Endometrial microvascular endothelial cells (primary cell): ENCODE data around the gene TMEM248. TPM values are rescaled to one million over a fixed set of nuclear protein-coding genes. Genes with fewer than 3 reads are reported as not detected.
"Not testable (repeated sequence)": the region's sequence is repeated elsewhere in the genome, so short reads cannot be mapped to it uniquely, and the experiment has no call there.

Source experiments
- in situ Hi-C: cut with HindIII; loops from 2 replicates; pipeline ENCODE4 v1.10.0; 2017; ENCODE audit warnings: low sequenced_read_pairs, low pct_unique_long_range_greater_than_20kb; ENCODE audit errors: inconsistent ontology term
- total RNA-seq: library from RNA; depleted of rRNA; stranded (reverse); fragments of >200 nt; gene quantifications from one replicate; pipeline ENCODE4 v1.2.3, GENCODE V29; 2015; ENCODE audit errors: inconsistent ontology term

TMEM248 gene
- total RNA-seq, 1 donor from 2014 or later, result 102 TPM

GRCh38 chr7:66905278-66905677, 15.7 kb upstream of the TMEM248 start:
- in situ Hi-C loops, result no loop called here

- in situ Hi-C loops, result no loop called here
Measured at GRCh38 chr7:66905689-66906088, 15.3 kb upstream of the TMEM248 start.

GRCh38 chr7:66907731-66908130, 13.3 kb upstream of the TMEM248 start:
- in situ Hi-C loops, result no loop called here

- in situ Hi-C loops, result not testable (repeated sequence)
Measured at GRCh38 chr7:66908598-66908997, 12.4 kb upstream of the TMEM248 start.

- in situ Hi-C loops, result no loop called here
Measured at GRCh38 chr7:66910789-66911188, 10.2 kb upstream of the TMEM248 start.

GRCh38 chr7:66911191-66911590, 9.8 kb upstream of the TMEM248 start:
- in situ Hi-C loops, result not testable (repeated sequence)

GRCh38 chr7:66912195-66912594, 8.8 kb upstream of the TMEM248 start:
- in situ Hi-C loops, result no loop called here

GRCh38 chr7:66913118-66914037, 7.6 kb upstream of the TMEM248 start:
- in situ Hi-C loops, result no loop called here

- in situ Hi-C loops, result not testable (repeated sequence)
Measured at GRCh38 chr7:66917904-66918303, 3.1 kb upstream of the TMEM248 start.

GRCh38 chr7:66919304-66919703, 1.7 kb upstream of the TMEM248 start:
- in situ Hi-C loops, result no loop called here

- in situ Hi-C loops, result no loop called here
Measured at GRCh38 chr7:66919704-66920103, 1.3 kb upstream of the TMEM248 start.

GRCh38 chr7:66920256-66920655, 769 bp upstream of the TMEM248 start:
- in situ Hi-C loops, result no loop called here

- in situ Hi-C loops, result no loop called here
Measured at GRCh38 chr7:66921396-66921917, 432 bp downstream of the TMEM248 start.

GRCh38 chr7:66921918-66922486, 977 bp downstream of the TMEM248 start:
- in situ Hi-C loops, result no loop called here

GRCh38 chr7:66925255-66925654, 4.2 kb downstream of the TMEM248 start:
- in situ Hi-C loops, result no loop called here

- in situ Hi-C loops, result no loop called here
Measured at GRCh38 chr7:66927348-66927948, 6.4 kb downstream of the TMEM248 start.

- in situ Hi-C loops, result no loop called here
Measured at GRCh38 chr7:66928388-66928787, 7.4 kb downstream of the TMEM248 start.

GRCh38 chr7:66929165-66929564, 8.1 kb downstream of the TMEM248 start:
- in situ Hi-C loops, result no loop called here

- in situ Hi-C loops, result no loop called here
Measured at GRCh38 chr7:66929935-66930334, 8.9 kb downstream of the TMEM248 start.

GRCh38 chr7:66930341-66930740, 9.3 kb downstream of the TMEM248 start:
- in situ Hi-C loops, result no loop called here
